HUES6 (cell line): Measurements from ENCODE around the gene ARMC2.

Experiments
- H3K27ac ChIP-seq: 2 replicates; pipeline ENCODE4 v1.7.0; 2013; ENCODE audit warnings: low read depth, mild to moderate bottlenecking, low read length, inconsistent platforms
- H3K27me3 ChIP-seq: 2 replicates; pipeline ENCODE4 v1.6.1; 2013; ENCODE audit warnings: low read length; ENCODE audit not compliant: control insufficient read depth, insufficient read depth
- H3K36me3 ChIP-seq: 2 replicates; pipeline ENCODE4 v1.6.1; 2013; ENCODE audit warnings: low read length; ENCODE audit not compliant: control insufficient read depth, insufficient read depth
- H3K4me1 ChIP-seq: 2 replicates; pipeline ENCODE4 v1.6.1; 2013; ENCODE audit warnings: low read length; ENCODE audit not compliant: control insufficient read depth, insufficient read depth
- H3K4me3 ChIP-seq: 2 replicates; pipeline ENCODE4 v1.5.1; 2013; ENCODE audit warnings: low read depth, low read length
- H3K9ac ChIP-seq: one replicate; pipeline ENCODE4 v1.6.1; 2013; ENCODE audit warnings: mild to moderate bottlenecking, low read length
- H3K9me3 ChIP-seq: 2 replicates; pipeline ENCODE4 v1.6.1; 2013; ENCODE audit warnings: low read depth, low read length; ENCODE audit not compliant: control insufficient read depth, insufficient read depth

Gene ARMC2

GRCh38 chr6:108998485-108998884 lies 150.3 kb downstream of the ARMC2 start:
- H3K36me3 ChIP-seq, result peaks cover 59% of the 10 kb centered on the region
- no peak overlapping the region for H3K27ac ChIP-seq
- no peaks in the 10 kb centered on the region for H3K9me3 ChIP-seq
- no peak overlapping the region for H3K4me3 ChIP-seq
- H3K9ac ChIP-seq, result no peak overlapping the region
- H3K27me3 ChIP-seq, result no peaks in the 10 kb centered on the region
- no peaks in the 10 kb centered on the region for H3K4me1 ChIP-seq

- Histone ChIP-seq H3K27me3 (no peaks in the 10 kb centered on the region), H3K4me1 (no peaks in the 10 kb centered on the region), H3K9me3 (no peaks in the 10 kb centered on the region), H3K36me3 (peaks cover 51% of the 10 kb centered on the region), H3K9ac (no peak overlapping the region), H3K4me3 (no peak overlapping the region), H3K27ac (no peak overlapping the region)
Observed at GRCh38 chr6:108999428-108999827, 151.2 kb downstream of the ARMC2 start.

DNA sequence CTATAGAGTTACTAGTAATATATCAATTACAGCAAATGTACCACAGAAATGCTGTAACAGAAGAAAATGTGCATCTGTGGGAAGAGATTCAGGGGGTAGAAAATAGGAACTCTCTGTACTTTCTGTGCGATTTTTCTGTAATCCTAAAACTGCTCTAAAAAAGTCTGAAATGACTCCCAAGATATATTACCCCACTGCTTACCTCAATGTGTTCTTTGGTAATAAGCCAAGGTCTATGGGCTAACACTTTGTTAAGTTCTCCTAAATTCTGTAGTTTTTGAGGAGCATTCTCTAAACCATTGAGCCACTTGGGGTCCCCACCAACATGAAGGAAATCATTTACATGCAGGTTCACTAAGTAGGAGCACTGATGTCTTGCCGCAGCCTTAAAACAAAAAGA lies 152.1 kb downstream of the ARMC2 start:
- peaks cover 48% of the 10 kb centered on the region for H3K36me3 ChIP-seq

GRCh38 chr6:109001291-109001894 lies 153.2 kb downstream of the ARMC2 start:
- no peaks in the 10 kb centered on the region; the same call in 1 of the 2 replicates for H3K4me1 ChIP-seq
- no peaks in the 10 kb centered on the region for H3K9me3 ChIP-seq
- no peak overlapping the region for H3K9ac ChIP-seq
- H3K27me3 ChIP-seq, result no peaks in the 10 kb centered on the region
- H3K36me3 ChIP-seq, result peaks cover 44% of the 10 kb centered on the region
- H3K27ac ChIP-seq, result no peak overlapping the region
- H3K4me3 ChIP-seq, result no peak overlapping the region

More for the DNA sequence above, 152.1 kb downstream of the ARMC2 start:
- Histone ChIP-seq H3K4me1 (no peaks in the 10 kb centered on the region), H3K27me3 (no peaks in the 10 kb centered on the region), H3K27ac (no peak overlapping the region), H3K9ac (no peak overlapping the region), H3K4me3 (no peak overlapping the region), H3K9me3 (no peaks in the 10 kb centered on the region)

GRCh38 chr6:109002051-109002697 lies 154.0 kb downstream of the ARMC2 start:
- Histone ChIP-seq H3K4me3 (no peak overlapping the region), H3K27ac (no peak overlapping the region), H3K36me3 (peaks cover 38% of the 10 kb centered on the region), H3K9ac (no peak overlapping the region), H3K27me3 (no peaks in the 10 kb centered on the region), H3K9me3 (no peaks in the 10 kb centered on the region), H3K4me1 (peaks cover 7% of the 10 kb centered on the region)

DNA sequence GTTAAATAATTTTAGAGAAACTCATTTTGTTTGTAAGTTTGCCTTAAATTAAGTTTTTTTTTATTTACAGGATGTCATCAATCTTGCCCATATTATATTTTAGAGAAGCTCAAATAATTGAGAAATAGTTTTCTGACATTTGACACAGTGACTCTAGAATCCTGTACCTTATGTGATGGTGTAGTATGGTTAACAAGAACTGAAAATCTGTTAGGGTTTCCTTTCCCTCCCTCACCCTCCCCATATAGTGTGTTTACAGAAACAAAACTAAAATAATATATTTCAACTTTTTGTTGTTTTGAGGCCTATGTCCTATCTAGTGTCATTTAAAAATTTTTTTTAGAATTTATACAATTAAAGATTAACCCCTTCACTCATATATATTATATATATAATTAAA lies 154.7 kb downstream of the ARMC2 start:
- no peaks in the 10 kb centered on the region for H3K9me3 ChIP-seq
- no peaks in the 10 kb centered on the region for H3K27me3 ChIP-seq
- no peak overlapping the region for H3K27ac ChIP-seq
- peaks cover 34% of the 10 kb centered on the region for H3K36me3 ChIP-seq
- H3K4me3 ChIP-seq, result no peak overlapping the region
- peaks cover 11% of the 10 kb centered on the region for H3K4me1 ChIP-seq
- H3K9ac ChIP-seq, result no peak overlapping the region

GRCh38 chr6:109006818-109007217 lies 158.6 kb downstream of the ARMC2 start:
- H3K9me3 ChIP-seq, result no peaks in the 10 kb centered on the region
- peak overlapping the region; percentile 93 for H3K4me3 ChIP-seq
- no peaks in the 10 kb centered on the region for H3K27me3 ChIP-seq
- no peak overlapping the region for H3K27ac ChIP-seq
- H3K9ac ChIP-seq, result no peak overlapping the region
- peaks cover 21% of the 10 kb centered on the region for H3K4me1 ChIP-seq
- no peaks in the 10 kb centered on the region for H3K36me3 ChIP-seq

GRCh38 chr6:109007521-109007920 lies 159.3 kb downstream of the ARMC2 start:
- peaks cover 21% of the 10 kb centered on the region for H3K4me1 ChIP-seq
- no peaks in the 10 kb centered on the region for H3K36me3 ChIP-seq
- peak overlapping the region; percentile 93 for H3K4me3 ChIP-seq
- H3K27ac ChIP-seq, result no peak overlapping the region
- no peaks in the 10 kb centered on the region for H3K27me3 ChIP-seq
- H3K9me3 ChIP-seq, result no peaks in the 10 kb centered on the region
- no peak overlapping the region for H3K9ac ChIP-seq

DNA sequence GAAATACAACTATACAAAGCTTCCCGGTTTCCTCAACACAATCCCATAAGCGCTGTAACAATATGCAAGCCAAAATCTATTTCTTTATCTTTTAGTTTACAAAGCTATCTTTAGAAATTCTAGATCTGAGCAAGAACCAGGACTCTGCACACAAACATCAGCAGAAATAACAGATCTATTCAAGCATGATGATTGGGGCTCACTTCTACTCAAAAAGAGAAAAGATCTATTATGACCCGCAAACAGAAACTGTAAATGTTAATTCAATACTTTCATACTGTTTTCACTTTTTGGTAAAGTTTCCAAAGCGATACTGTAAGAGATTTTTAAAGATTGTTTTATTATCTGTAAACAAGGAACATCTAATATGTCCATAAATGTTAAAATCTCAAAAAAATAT lies 159.8 kb downstream of the ARMC2 start:
- Histone ChIP-seq H3K9me3 (no peaks in the 10 kb centered on the region), H3K4me3 (peak overlapping the region; percentile 93), H3K27me3 (no peaks in the 10 kb centered on the region), H3K27ac (0 out of 2 replicates have a peak overlapping the region, but pooled peaks have one; percentile 77), H3K36me3 (no peaks in the 10 kb centered on the region), H3K4me1 (peaks cover 21% of the 10 kb centered on the region), H3K9ac (no peak overlapping the region)

DNA sequence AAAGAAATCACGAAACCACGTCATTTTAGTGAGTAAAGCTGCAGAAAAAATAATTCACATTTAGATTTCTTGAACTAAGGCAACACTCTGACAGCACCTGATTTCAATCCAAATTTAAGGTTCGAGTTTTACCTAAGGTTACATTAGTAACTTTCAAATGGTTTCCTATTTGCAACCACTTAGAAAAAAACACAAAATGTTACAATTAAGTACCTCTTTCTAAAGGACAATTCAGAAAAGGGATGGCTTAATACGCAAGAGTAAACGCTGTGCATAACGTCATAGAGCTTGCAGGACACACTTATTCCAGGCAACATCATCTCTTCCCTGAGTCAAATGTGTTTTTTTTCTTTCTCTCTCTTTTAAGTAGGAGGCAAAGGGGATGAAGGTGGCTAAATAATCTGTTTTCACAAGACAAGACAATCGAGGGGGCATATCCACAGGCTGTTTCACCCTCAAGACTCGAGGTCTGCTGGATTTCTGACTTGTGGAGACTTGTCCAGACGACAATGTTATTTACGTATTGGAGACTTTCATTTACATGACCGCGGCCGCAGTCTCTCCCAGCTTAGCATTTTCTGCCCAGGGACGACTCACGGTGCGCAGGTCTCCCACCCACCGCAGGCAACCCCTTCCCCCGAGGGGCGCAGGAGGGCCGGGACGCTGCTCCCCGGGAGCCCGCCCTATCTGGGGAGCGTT lies 160.5 kb downstream of the ARMC2 start:
- Histone ChIP-seq H3K4me3 (peak overlapping the region; percentile 93), H3K27me3 (no peaks in the 10 kb centered on the region), H3K27ac (peak overlapping the region; percentile 77), H3K36me3 (no peaks in the 10 kb centered on the region), H3K9ac (peak overlapping the region; percentile 84), H3K9me3 (no peaks in the 10 kb centered on the region), H3K4me1 (peaks cover 21% of the 10 kb centered on the region)
